ENCODE data around the gene IL33. TPM values are rescaled to one million over a fixed set of nuclear protein-coding genes. Genes with fewer than 3 reads are reported as not detected.
A peak's percentile ranks its signal among the peaks of the same experiment; 100 is the strongest.

The IL33 gene
- total RNA-seq, 1 donor, result not detected

DNA sequence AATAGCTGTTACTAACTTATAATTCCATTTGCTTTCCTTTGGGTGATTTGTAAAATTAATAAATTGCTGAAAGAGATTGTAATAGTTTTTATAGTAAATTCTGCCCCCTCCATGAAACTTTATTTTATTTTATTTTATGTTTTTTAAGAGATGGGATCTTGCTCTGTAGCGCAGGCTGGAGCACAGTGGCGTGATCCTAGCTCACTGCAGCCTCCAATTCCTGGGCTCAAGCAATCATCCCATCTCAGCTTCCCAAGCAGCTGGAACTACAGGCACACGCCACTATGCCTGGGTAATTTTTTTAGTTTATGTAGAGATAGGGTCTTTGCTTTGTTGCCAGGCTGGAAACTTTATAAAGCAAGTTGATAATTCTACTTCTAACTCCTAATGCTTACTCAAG, 395 bp downstream of the IL33 start:
- DNase-seq (ENCODE audit: low read depth in 2 of 3, low spot score in 2 of 3), result no peak

GRCh38 chr9:6216951-6217350, 1.3 kb downstream of the IL33 start:
- DNase-seq (ENCODE audit: low read depth in 2 of 3, low spot score in 2 of 3), result no peak

- DNase-seq (ENCODE audit: low read depth in 2 of 3, low spot score in 2 of 3), result no peak
These were observed 2.5 kb downstream of the IL33 start for GRCh38 chr9:6218099-6218502.

- no peak for DNase-seq (ENCODE audit: low read depth in 2 of 3, low spot score in 2 of 3)
These were observed 3.4 kb downstream of the IL33 start for GRCh38 chr9:6219040-6219439.

DNA sequence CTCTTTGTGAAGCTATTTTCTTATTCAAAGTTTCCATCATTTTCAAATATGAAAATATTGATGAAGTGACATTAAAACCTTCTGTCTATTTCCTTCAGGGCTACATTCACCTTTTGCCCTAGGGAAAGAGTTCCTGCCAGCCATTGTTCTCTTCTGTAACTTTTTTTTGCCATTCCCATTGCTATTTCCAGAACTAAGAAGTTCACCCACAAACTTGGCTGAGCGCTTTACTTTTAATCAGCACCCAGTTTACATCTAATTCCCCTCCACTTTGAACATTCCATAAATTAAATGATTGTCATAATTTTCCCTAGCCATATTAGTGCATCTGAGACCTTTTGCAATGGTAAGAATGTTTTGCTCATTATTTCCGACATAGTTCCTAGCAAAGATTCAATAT, 4.4 kb downstream of the IL33 start:
- DNase-seq (ENCODE audit: low read depth in 2 of 3, low spot score in 2 of 3), result no peak

GRCh38 chr9:6224393-6225154, 9.0 kb downstream of the IL33 start:
- DNase-seq (ENCODE audit: low read depth in 2 of 3, low spot score in 2 of 3), result no peak

DNA sequence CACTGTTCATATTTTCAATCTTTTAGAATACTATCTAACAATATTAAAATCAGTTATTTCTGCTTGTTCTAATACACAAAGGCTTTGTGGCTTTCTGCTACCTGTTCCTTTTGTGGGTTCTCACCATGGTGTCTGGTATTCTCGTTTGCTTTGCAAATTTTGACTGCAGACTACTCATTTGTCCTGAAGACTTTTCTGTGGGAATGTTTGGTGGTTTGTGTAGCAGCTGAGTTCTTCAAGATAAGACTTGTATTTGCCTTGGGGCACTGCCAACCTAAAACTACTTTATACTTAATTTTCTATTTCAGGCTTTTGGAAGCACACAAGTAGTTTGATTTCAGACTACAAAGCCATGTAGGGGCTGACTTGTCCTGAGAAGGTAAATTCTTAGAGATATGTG, 11.1 kb downstream of the IL33 start:
- DNase-seq (ENCODE audit: low read depth in 2 of 3, low spot score in 2 of 3), result peak in 1 of 3 donors; percentile 36

GRCh38 chr9:6229186-6229585, 13.6 kb downstream of the IL33 start:
- DNase-seq (ENCODE audit: low read depth in 2 of 3, low spot score in 2 of 3), result no peak

DNA sequence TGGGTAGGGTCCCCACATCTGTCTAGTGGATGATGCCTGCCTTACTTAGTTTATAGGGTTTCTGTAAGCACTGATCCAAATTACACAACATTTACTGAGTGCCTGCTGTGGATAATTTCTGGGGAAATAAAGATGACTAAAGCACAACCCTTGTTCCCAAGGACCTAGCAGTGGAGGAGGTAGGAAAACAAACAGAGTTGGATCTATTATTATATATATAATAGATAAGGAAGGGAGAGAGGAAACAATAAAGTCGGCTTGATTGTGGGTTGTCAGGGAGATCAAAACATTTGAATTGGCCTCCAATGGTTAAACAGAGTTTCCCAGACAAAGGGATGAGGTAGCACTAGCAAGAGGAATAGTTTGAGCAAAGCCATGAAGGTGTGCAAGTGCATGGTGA, 14.0 kb downstream of the IL33 start:
- no peak for DNase-seq (ENCODE audit: low read depth in 2 of 3, low spot score in 2 of 3)

- no peak for DNase-seq (ENCODE audit: low read depth in 2 of 3, low spot score in 2 of 3)
These were observed 14.6 kb downstream of the IL33 start for GRCh38 chr9:6230037-6230780.

GRCh38 chr9:6232336-6232945, 16.8 kb downstream of the IL33 start:
- no peak for DNase-seq (ENCODE audit: low read depth in 2 of 3, low spot score in 2 of 3)

- no peak for DNase-seq (ENCODE audit: low read depth in 2 of 3, low spot score in 2 of 3)
These were observed 18.4 kb downstream of the IL33 start for GRCh38 chr9:6234014-6234413.

DNA sequence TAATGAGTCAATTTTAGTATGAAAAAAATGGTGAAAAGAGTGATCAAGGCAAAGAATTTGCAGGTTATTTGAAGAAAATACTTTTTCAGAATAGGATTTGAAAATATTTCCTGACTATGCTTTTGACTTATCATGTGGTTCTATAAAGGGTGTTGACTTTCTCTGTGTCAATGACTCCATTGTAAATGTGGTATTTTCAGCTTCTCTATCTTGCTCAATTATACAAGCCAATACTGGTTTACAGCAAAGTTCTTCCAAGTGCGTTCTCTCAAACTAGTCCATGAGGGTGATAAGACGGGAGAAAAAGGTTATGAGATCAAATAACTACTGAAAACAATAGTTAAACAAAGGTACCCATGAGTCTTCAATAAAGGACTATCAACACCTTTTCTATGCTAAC, 21.7 kb downstream of the IL33 start:
- no peak for DNase-seq (ENCODE audit: low read depth in 2 of 3, low spot score in 2 of 3)

DNA sequence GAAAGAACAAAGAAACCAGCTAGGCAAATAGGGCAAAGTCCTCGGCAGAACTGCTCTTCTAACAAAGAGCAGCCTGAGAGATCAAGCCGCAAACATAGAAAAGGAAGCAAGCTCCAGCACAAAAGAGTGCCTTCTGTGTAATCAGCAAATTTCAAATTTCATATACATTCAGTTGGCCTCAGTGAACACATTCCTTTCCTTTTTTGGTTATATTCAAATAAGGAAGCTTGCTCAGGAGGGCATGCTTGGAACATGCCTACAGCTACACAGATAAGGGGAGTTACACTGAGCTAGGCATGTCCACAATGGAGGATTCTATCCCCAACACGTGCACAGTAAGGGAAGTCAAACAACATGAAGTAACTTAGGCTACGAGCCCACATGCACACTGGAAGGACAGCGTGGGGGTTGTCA, 23.4 kb downstream of the IL33 start:
- no peak for DNase-seq (ENCODE audit: low read depth in 2 of 3, low spot score in 2 of 3)

DNA sequence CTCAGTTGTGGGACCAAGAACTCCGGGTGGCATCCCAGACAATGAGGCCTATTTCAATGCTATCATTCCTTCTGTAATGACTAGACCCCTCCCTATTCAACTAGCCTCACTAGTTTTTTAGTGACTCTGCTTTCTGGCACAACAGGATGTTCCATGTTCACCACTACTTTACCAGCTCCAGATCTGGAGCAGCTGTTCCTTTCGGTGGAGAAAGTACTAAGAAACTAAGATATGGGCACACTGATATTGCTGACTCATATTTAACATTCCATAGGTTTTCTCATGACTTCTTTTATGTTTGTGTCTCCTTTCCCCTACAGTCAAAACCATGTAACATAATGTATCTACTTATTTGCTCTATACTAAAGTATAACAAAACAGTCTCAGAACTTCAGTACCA, 24.1 kb downstream of the IL33 start:
- no peak for DNase-seq (ENCODE audit: low read depth in 2 of 3, low spot score in 2 of 3)

- DNase-seq (ENCODE audit: low read depth in 2 of 3, low spot score in 2 of 3), result no peak
These were observed 28.1 kb downstream of the IL33 start for GRCh38 chr9:6243746-6244145.

DNA sequence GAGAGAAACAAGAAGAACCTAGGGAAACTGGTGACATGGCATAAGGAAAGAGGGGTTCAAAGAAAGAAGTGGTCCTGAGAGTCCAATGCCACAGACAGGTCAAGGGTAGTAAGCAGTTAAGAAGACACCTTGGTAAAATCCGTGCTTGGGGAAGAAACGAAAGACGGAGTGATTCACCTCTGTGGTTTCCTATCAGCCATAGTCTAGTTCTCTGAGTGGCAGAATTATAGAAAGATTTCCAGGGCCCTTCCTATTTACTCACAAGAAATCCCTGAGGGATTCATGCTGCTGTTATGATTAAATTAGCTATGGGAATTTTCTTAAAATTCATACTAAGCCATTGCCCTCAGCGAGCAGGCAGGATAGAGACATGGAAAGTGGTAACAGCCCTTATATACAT, 31.7 kb downstream of the IL33 start:
- no peak for DNase-seq (ENCODE audit: low read depth in 2 of 3, low spot score in 2 of 3)

GRCh38 chr9:6268826-6269397, 53.3 kb downstream of the IL33 start:
- no peak for DNase-seq (ENCODE audit: low read depth in 2 of 3, low spot score in 2 of 3)

- DNase-seq (ENCODE audit: low read depth in 2 of 3, low spot score in 2 of 3), result no peak
These were observed 55.3 kb downstream of the IL33 start for GRCh38 chr9:6270896-6271295.

DNA sequence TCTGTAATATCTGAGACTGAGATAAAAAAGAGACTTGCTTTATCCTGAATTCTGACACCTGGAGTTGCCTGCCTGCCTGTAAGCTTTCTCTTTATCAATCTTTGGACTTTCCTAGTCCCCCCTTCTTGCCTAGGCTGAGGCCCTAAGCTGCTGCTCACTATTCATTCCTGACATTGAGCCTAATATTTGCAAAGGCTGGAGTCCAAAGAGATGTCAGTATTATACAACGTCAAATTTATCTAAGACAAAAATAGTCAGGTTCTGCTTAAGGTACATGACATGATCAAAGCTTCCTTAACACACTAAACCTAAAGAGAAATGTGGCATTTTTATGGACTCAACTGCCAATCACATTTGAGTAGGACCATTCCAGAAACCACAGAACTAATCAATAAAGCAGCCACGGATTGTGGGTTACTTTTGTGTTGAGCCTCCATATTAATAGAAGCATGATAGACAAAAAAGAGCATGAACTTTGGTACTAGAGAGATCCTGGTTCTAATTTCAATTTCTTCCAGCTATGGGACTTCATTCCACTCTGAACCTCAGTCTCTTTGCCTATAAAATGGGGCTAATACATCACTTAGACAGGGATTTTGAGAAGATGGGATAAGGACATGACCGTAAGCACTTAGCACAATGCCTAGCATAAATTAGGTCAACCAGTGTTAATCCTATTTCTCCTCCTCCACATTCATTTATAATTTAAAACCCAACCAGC, 56.1 kb downstream of the IL33 start:
- DNase-seq (ENCODE audit: low read depth in 2 of 3, low spot score in 2 of 3), result no peak

DNA sequence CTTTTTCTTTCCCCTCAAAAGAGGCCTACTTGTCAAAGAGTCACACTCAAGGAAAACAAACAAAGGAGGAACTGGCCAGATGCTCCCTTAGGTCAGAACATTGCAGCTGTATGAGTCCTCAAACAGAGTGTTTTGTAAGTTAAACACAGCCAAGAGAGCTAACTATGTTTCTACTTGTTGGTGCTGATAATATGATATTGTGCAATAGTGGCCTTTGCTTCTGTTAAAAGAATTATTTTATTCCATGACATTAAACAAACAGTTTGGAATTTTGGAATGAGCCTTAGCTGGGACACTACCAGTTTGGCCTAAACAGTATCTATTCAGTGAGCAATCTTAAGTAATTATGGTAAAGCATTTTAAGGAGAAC, 56.6 kb downstream of the IL33 start:
- no peak for DNase-seq (ENCODE audit: low read depth in 2 of 3, low spot score in 2 of 3)
